ENCODE data around the gene METTL1. TPM values are rescaled to one million over a fixed set of nuclear protein-coding genes. Genes with fewer than 3 reads are reported as not detected.

Gene METTL1
- total RNA-seq, 2 experiments from 2014 or later = 30.0 to 32.0 TPM

- peaks cover 41% of the 10 kb centered on the region for H3K36me3 Mint-ChIP-seq
- no peaks in the 10 kb centered on the region for H3K27me3 Mint-ChIP-seq
- DNase-seq = no peak
- no peaks in the 10 kb centered on the region for H3K4me1 Mint-ChIP-seq (ENCODE audit: low read depth)
- H3K27ac Mint-ChIP-seq = no peak overlapping the region
- no peak overlapping the region for H3K4me3 Mint-ChIP-seq
- ChIA-PET CTCF (interaction anchor here (0.6 to 1.9 kb wide), 2 partner anchors 18 to 23 kb away, joined by 3 to 5 read pairs; no protein-coding TSS in a partner anchor), POLR2A (no interaction called here)
- intact Hi-C loops (cut with micrococcal nuclease) = no loop called here
- no peaks in the 10 kb centered on the region for H3K9me3 Mint-ChIP-seq
Observed at GRCh38 chr12:57718641-57719528, 53.0 kb downstream of the METTL1 start.

Small RNA genes lying within 50 kb of the gene (microRNA-seq; reads per million reads assigned to microRNA genes)
- not detected for gene MIR6759 (ENCODE audit: borderline microRNAs expressed, borderline number of aligned reads, borderline replicate concordance)

Other genes starting within 250 kb of the METTL1 start
- gene MBD6, start 249.3 kb downstream of the METTL1 start, total RNA-seq = 10 to 100 TPM; 43.5 to 48.2 TPM
- 10 to 100 TPM; 81.0 to 85.2 TPM for gene DCTN2, start 224.9 kb downstream of the METTL1 start, total RNA-seq
- gene KIF5A, start 222.1 kb downstream of the METTL1 start, total RNA-seq = under 1 TPM; 0.90 to 0.99 TPM
- gene PIP4K2C, start 180.9 kb downstream of the METTL1 start, total RNA-seq = 10 to 100 TPM; 17.8 to 20.6 TPM
- gene DTX3, start 167.3 kb downstream of the METTL1 start, total RNA-seq = 10 to 100 TPM; 15.4 to 15.8 TPM
- 1 to 10 TPM; 1.4 to 2.5 TPM for gene ARHGEF25, start 160.7 kb downstream of the METTL1 start, total RNA-seq
- 1 to 10 TPM; 1.7 to 2.1 TPM for gene B4GALNT1, start 138.9 kb downstream of the METTL1 start, total RNA-seq
- gene OS9, start 78.0 kb downstream of the METTL1 start, total RNA-seq = 10 to 100 TPM; 73.4 to 74.8 TPM
- 10 to 100 TPM; 32.4 to 34.0 TPM for gene AGAP2, start 33.4 kb downstream of the METTL1 start, total RNA-seq
- 10 to 100 TPM; 11.7 to 15.0 TPM for gene TSPAN31, start 27.1 kb downstream of the METTL1 start, total RNA-seq
- gene CDK4, start 19.8 kb downstream of the METTL1 start, total RNA-seq = 100 to 1,000 TPM; 181 to 195 TPM
- 10 to 100 TPM; 20.9 to 21.2 TPM for gene MARCHF9, start 17.0 kb downstream of the METTL1 start, total RNA-seq
- gene CYP27B1, start 5.0 kb downstream of the METTL1 start, total RNA-seq = 1 to 10 TPM; 7.1 to 8.2 TPM
- gene EEF1AKMT3, start 509 bp upstream of the METTL1 start, total RNA-seq = 1 to 10 TPM; 3.7 to 3.9 TPM
- 10 to 100 TPM; 45.5 to 47.2 TPM for gene TSFM, start 10.7 kb upstream of the METTL1 start, total RNA-seq
- under 1 TPM; 0.64 to 0.85 TPM for gene AVIL, start 46.6 kb upstream of the METTL1 start, total RNA-seq
- 100 to 1,000 TPM; 100 to 101 TPM for gene CTDSP2, start 74.6 kb upstream of the METTL1 start, total RNA-seq
- 10 to 100 TPM; 14.9 to 16.3 TPM for gene ATP23, start 169.5 kb upstream of the METTL1 start, total RNA-seq